ENCODE data around the gene PTP4A2. TPM values are rescaled to one million over a fixed set of nuclear protein-coding genes. Genes with fewer than 3 reads are reported as not detected.

Gene PTP4A2
- total and polyA plus RNA-seq, 2 of the 8 experiments (the other 6 are each of a cell fraction or from before 2014, with no cell fraction given): 87.4 to 214 TPM

- H3K56ac ChIP-seq (replicated peaks; ENCODE audit: insufficient read length, low read depth, low read length): no peak overlapping the region
- H3K4me3 ChIP-seq (ENCODE audit: extremely low read depth in 1 of 4, insufficient read depth in 2 of 4, low read depth in 3 of 4, low read length in 4 of 4): no peak overlapping the region
- no peaks in the 10 kb centered on the region for H3K36me3 ChIP-seq (ENCODE audit: control insufficient read depth in 2 of 4, insufficient read depth in 4 of 4, low read length in 3 of 4)
- H3K27ac ChIP-seq (ENCODE audit: low read depth, low read length): no peak overlapping the region
- H2AFZ ChIP-seq (ENCODE audit: low read length): no peak overlapping the region
- H3K23me2 ChIP-seq (ENCODE audit: low read depth, low read length): peaks cover 7% of the 10 kb centered on the region; the same call in 1 of the 2 replicates
- CTCF ChIA-PET (ENCODE audit: partially characterized antibody): interaction anchor here (0.6 to 2.1 kb wide), 4 partner anchors 9 to 197 kb away, joined by 3 to 5 read pairs (median 4); no protein-coding TSS in a partner anchor
- no peak overlapping the region for H2BK5ac ChIP-seq (ENCODE audit: low read depth, low read length)
- H2AK5ac ChIP-seq (ENCODE audit: low read depth, low read length): no peak overlapping the region
- no peak for DNase-seq (ENCODE audit: low read depth in 1 of 2, low spot score in 2 of 2)
- no peaks in the 10 kb centered on the region for H3K9me3 ChIP-seq (ENCODE audit: insufficient read depth in 2 of 2, low read depth in 1 of 2, low read length in 1 of 2)
- no peak overlapping the region for H2BK12ac ChIP-seq (ENCODE audit: low read depth, low read length)
- H2BK120ac ChIP-seq (replicated peaks; ENCODE audit: low read depth, low read length): no peak overlapping the region
- FAIRE-seq: no peak
- peaks cover 10 to 27% of the 10 kb centered on the region in 2 experiments for H4K20me1 ChIP-seq (replicated peaks in 1 of 2; ENCODE audit: control insufficient read depth in 1 of 2, insufficient read depth in 2 of 2, low read length in 2 of 2)
- WGBS, 2 experiments (ENCODE audit: extremely low coverage in 1 of 2, insufficient coverage in 1 of 2, insufficient read length in 1 of 2, insufficient replicate concordance in 2 of 2, low coverage in 1 of 2, low lambda C conversion rate in 2 of 2, missing lambda C conversion rate in 1 of 2): 81% methylated on average over 6 of the region's 6 CpGs; no CpG with 5 or more reads in 1 of the 2 experiments
- peaks cover 26 to 97% of the 10 kb centered on the region in 2 experiments for H3K79me2 ChIP-seq (ENCODE audit: control insufficient read depth in 1 of 2, insufficient read depth in 2 of 2, low read length in 2 of 2)
- H3K79me1 ChIP-seq (ENCODE audit: low read depth, low read length): peaks cover 3% of the 10 kb centered on the region; the same call in 1 of the 2 replicates
- H4K91ac ChIP-seq (replicated peaks; ENCODE audit: insufficient read length, low read length): no peak overlapping the region
- H3K4me2 ChIP-seq (ENCODE audit: insufficient read depth in 1 of 2, low read depth in 2 of 2, low read length in 2 of 2): 0 out of 4 replicates have a peak overlapping the region, but pooled peaks of 1 of the 2 experiments have one; percentile 7
- H3K27me3 ChIP-seq (replicated peaks in 1 of 4; ENCODE audit: control insufficient read depth in 3 of 4, extremely low read depth in 1 of 4, insufficient read depth in 3 of 4, low read length in 3 of 4): no peaks in the 10 kb centered on the region
- H3K4ac ChIP-seq (replicated peaks; ENCODE audit: insufficient read length, low read depth, low read length): no peak overlapping the region
- H3K9ac ChIP-seq (replicated peaks in 1 of 4; ENCODE audit: extremely low read depth in 1 of 4, low read depth in 3 of 4, low read length in 3 of 4): no peak overlapping the region
- H2BK20ac ChIP-seq (ENCODE audit: low read length): no peak overlapping the region
- POLR2A ChIA-PET (ENCODE audit: partially characterized antibody): interaction anchor here (1.0 to 4.6 kb wide), 2 partner anchors 11 to 82 kb away, joined by 4 to 23 read pairs; no protein-coding TSS in a partner anchor
- no peak overlapping the region for H3K23ac ChIP-seq (ENCODE audit: insufficient read length)
- no peak overlapping the region for H4K5ac ChIP-seq (ENCODE audit: insufficient read length, low read depth, low read length)
- peaks cover 0 to 14% (median 6%) of the 10 kb centered on the region in 4 experiments; a peak in 3 of 7 replicates for H3K4me1 ChIP-seq (replicated peaks in 1 of 4; ENCODE audit: control insufficient read depth in 3 of 4, insufficient read depth in 4 of 4, low read length in 3 of 4)
- no peak overlapping the region for H3K14ac ChIP-seq (ENCODE audit: insufficient read length)
- no peak overlapping the region for H3K18ac ChIP-seq (ENCODE audit: extremely low read depth, low read length)
- H4K8ac ChIP-seq (ENCODE audit: extremely low read depth, insufficient read depth, low read length): no peak overlapping the region
- no peak overlapping the region for H2BK15ac ChIP-seq (ENCODE audit: low read length)
- TF ChIP-seq SAP30 (IDR thresholded peaks at IDR 0.05; ENCODE audit: insufficient read depth, insufficient replicate concordance, low read length) (no peak), YY1 (IDR thresholded peaks at IDR 0.05; ENCODE audit: low read depth, low read length) (no peak)
Measured at GRCh38 chr1:31932491-31933316, 5.5 kb downstream of the PTP4A2 start.
